Measurements from ENCODE around the gene MRPL45.
"Not testable (repeated sequence)": the region's sequence is repeated elsewhere in the genome, so short reads cannot be mapped to it uniquely, and the experiment has no call there.

MRPL45 gene

DNA sequence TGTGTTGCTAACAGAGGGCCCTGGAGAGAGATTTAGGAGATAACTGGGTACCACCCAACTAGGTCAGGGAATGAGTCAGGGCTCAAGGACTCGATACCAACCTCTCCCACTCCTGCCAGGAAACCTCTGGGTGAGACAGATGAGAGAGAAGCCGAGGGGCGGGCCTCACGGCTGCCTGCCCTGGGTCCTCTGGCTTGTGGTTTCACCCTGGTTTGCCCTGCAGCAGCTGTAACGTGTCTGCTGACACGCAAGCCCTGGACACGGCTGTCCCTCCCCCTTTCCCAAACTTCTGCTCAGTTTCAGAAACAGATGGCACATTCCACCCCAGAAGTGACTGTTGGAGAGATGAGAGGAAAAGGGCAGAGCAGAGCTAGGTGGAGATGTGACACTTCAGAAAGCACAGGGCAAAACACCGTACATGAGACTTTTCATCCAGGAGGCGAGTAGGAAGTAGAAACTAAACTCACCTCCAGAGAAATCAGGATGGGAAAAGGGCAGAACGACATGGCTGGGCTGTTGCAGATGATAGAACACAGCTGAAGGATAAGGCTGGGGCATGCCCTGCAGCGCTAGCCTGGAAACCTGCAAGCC is 10.4 kb upstream of the MRPL45 start:
- H3K9me3 ChIP-seq (ENCODE audit: control insufficient read depth in 5 of 5, low read length in 5 of 5); H3K4me3 ChIP-seq (ENCODE audit: low read depth in 1 of 5, low read length in 5 of 5); H3K27me3 ChIP-seq (ENCODE audit: control insufficient read depth in 5 of 5, insufficient read depth in 4 of 5, low read length in 5 of 5); H3K27ac ChIP-seq (ENCODE audit: low read depth, low read length); H3K36me3 ChIP-seq (ENCODE audit: control insufficient read depth in 5 of 5, insufficient read depth in 5 of 5, low read length in 5 of 5); H3K4me1 ChIP-seq (ENCODE audit: control insufficient read depth in 5 of 5, insufficient read depth in 5 of 5, low read length in 5 of 5); H3K9ac ChIP-seq (ENCODE audit: low read length in 5 of 5): not testable (repeated sequence)

DNA sequence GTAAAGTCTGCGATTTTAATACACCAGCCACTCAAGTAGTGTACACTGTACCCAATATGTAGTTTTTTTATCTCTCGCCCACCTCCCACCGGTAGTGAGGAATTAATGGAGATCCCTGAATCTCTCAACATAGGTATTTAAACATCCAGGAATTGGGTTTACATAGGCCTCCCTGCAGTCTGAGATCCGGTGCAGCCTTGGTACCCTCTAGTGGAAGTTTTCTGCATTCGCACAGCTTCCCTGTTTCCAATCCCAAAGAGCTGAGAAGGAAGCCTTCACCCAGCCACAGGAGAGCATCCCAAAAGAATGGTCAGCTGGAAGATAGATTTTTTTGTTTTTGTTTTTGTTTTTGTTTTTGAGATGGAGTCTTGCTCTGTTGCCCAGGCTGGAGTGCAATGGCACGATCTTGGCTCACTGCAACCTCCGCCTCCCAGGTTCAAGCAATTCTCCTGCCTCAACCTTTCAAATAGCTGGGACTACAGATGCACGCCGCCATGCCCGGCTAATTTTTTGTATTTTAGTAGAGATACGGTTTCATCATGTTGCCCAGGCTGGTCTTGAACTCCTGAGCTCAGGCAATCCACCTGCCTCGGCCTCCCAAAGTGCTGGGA is 8.6 kb upstream of the MRPL45 start:
- H3K4me1 ChIP-seq (ENCODE audit: control insufficient read depth in 5 of 5, insufficient read depth in 5 of 5, low read length in 5 of 5); H3K27ac ChIP-seq (ENCODE audit: low read depth, low read length): not testable (repeated sequence)

GRCh38 chr17:38289760-38290159 is 7.2 kb upstream of the MRPL45 start:
- not testable (repeated sequence) for H3K4me3 ChIP-seq (ENCODE audit: low read depth in 1 of 5, low read length in 5 of 5)

More for the DNA sequence above, 8.6 kb upstream of the MRPL45 start:
- H3K9ac ChIP-seq (ENCODE audit: low read length in 5 of 5); H3K36me3 ChIP-seq (ENCODE audit: control insufficient read depth in 5 of 5, insufficient read depth in 5 of 5, low read length in 5 of 5); H3K27me3 ChIP-seq (ENCODE audit: control insufficient read depth in 5 of 5, insufficient read depth in 4 of 5, low read length in 5 of 5); H3K9me3 ChIP-seq (ENCODE audit: control insufficient read depth in 5 of 5, low read length in 5 of 5); H3K4me3 ChIP-seq (ENCODE audit: low read depth in 1 of 5, low read length in 5 of 5): not testable (repeated sequence)

DNA sequence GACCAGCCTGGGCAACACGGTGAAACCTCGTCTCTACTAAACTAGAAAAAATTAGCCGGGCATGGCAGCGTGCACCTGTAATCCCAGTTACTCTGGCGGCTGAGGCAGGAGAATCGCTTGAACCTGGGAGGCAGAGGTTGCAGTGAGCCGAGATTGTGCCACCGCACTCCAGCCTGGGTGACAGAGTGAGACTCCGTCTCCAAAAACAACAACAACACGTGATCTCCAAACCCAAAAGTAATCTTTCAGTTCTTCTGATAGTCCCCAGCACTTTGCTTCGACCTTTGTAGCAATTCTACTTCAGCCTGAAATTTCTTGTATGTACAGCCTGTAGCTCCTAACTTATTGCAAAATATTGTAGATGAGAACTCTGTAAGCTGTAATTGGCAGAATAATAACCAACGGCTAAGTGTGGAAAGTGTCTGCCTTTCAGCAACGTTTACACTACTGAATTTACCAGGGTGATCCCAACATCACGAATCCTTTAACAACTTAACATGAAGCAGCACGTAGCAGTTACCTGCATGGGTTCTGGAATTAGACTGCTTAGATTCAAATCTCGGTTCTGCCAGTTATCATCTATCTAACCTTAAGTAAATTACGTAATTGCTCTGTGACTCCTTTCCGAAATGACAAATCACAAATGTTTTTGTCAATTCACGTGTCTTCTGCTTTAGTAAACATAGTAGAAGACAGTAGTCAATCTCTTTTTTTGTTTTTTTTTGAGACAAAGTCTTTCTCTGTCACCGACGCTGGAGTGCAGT is 1.2 kb upstream of the MRPL45 start:
- not testable (repeated sequence) for H3K4me1 ChIP-seq (ENCODE audit: control insufficient read depth in 5 of 5, insufficient read depth in 5 of 5, low read length in 5 of 5); H3K9me3 ChIP-seq (ENCODE audit: control insufficient read depth in 5 of 5, low read length in 5 of 5); H3K36me3 ChIP-seq (ENCODE audit: control insufficient read depth in 5 of 5, insufficient read depth in 5 of 5, low read length in 5 of 5); H3K27me3 ChIP-seq (ENCODE audit: control insufficient read depth in 5 of 5, insufficient read depth in 4 of 5, low read length in 5 of 5); H3K4me3 ChIP-seq (ENCODE audit: low read depth in 1 of 5, low read length in 5 of 5); H3K9ac ChIP-seq (ENCODE audit: low read length in 5 of 5)
- peak overlapping the region; percentile 29 for H3K27ac ChIP-seq (ENCODE audit: low read depth, low read length)

More at GRCh38 chr17:38289760-38290159, 7.2 kb upstream of the MRPL45 start:
- H3K9me3 ChIP-seq (ENCODE audit: control insufficient read depth in 5 of 5, low read length in 5 of 5); H3K36me3 ChIP-seq (ENCODE audit: control insufficient read depth in 5 of 5, insufficient read depth in 5 of 5, low read length in 5 of 5); H3K9ac ChIP-seq (ENCODE audit: low read length in 5 of 5); H3K27me3 ChIP-seq (ENCODE audit: control insufficient read depth in 5 of 5, insufficient read depth in 4 of 5, low read length in 5 of 5); H3K4me1 ChIP-seq (ENCODE audit: control insufficient read depth in 5 of 5, insufficient read depth in 5 of 5, low read length in 5 of 5); H3K27ac ChIP-seq (ENCODE audit: low read depth, low read length): not testable (repeated sequence)

DNA sequence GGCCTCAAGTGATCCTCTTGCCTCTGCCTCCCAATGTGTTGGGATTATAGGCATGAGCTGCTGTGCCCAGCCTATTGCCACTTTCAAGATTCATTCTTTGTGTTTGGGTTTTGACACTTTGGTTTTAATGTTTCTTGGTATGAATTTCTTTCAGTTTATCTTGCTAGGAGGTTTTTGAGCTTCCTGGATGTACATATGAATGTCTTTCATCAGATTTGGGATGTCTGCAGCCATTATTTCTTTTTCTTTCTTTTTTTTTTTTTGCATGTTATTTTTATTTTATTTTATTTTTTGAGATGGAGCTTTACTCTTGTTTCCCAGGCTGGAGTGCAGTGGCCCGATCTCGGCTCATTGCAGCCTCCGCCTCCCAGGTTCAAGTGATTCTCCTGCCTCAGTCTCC is 18.5 kb downstream of the MRPL45 start:
- H3K27ac ChIP-seq (ENCODE audit: low read depth, low read length): no peak overlapping the region
- no peaks in the 10 kb centered on the region for H3K4me1 ChIP-seq (ENCODE audit: control insufficient read depth in 5 of 5, insufficient read depth in 5 of 5, low read length in 5 of 5)
- no peak overlapping the region for H3K4me3 ChIP-seq (ENCODE audit: low read depth in 1 of 5, low read length in 5 of 5)
- no peak overlapping the region for H3K9ac ChIP-seq (ENCODE audit: low read length in 5 of 5)
- H3K9me3 ChIP-seq (ENCODE audit: control insufficient read depth in 5 of 5, low read length in 5 of 5): no peaks in the 10 kb centered on the region
- H3K36me3 ChIP-seq (ENCODE audit: control insufficient read depth in 5 of 5, insufficient read depth in 5 of 5, low read length in 5 of 5): peaks cover 3 to 31% (median 18%) of the 10 kb centered on the region in 5 donors
- no peaks in the 10 kb centered on the region for H3K27me3 ChIP-seq (ENCODE audit: control insufficient read depth in 5 of 5, insufficient read depth in 4 of 5, low read length in 5 of 5)

GRCh38 chr17:38317081-38317480 is 20.1 kb downstream of the MRPL45 start:
- Histone ChIP-seq H3K27ac (ENCODE audit: low read depth, low read length) (no peak overlapping the region), H3K4me1 (ENCODE audit: control insufficient read depth in 5 of 5, insufficient read depth in 5 of 5, low read length in 5 of 5) (no peaks in the 10 kb centered on the region), H3K36me3 (ENCODE audit: control insufficient read depth in 5 of 5, insufficient read depth in 5 of 5, low read length in 5 of 5) (peaks cover 3 to 35% (median 21%) of the 10 kb centered on the region in 5 donors), H3K27me3 (ENCODE audit: control insufficient read depth in 5 of 5, insufficient read depth in 4 of 5, low read length in 5 of 5) (no peaks in the 10 kb centered on the region), H3K9ac (ENCODE audit: low read length in 5 of 5) (no peak overlapping the region), H3K4me3 (ENCODE audit: low read depth in 1 of 5, low read length in 5 of 5) (no peak overlapping the region), H3K9me3 (ENCODE audit: control insufficient read depth in 5 of 5, low read length in 5 of 5) (no peaks in the 10 kb centered on the region)

GRCh38 chr17:38320482-38320881 is 23.5 kb downstream of the MRPL45 start:
- no peak overlapping the region for H3K27ac ChIP-seq (ENCODE audit: low read depth, low read length)
- H3K4me1 ChIP-seq (ENCODE audit: control insufficient read depth in 5 of 5, insufficient read depth in 5 of 5, low read length in 5 of 5): peaks cover 0 to 15% (median 12%) of the 10 kb centered on the region in 5 donors
- no peaks in the 10 kb centered on the region for H3K9me3 ChIP-seq (ENCODE audit: control insufficient read depth in 5 of 5, low read length in 5 of 5)
- H3K27me3 ChIP-seq (ENCODE audit: control insufficient read depth in 5 of 5, insufficient read depth in 4 of 5, low read length in 5 of 5): no peaks in the 10 kb centered on the region
- no peak overlapping the region for H3K4me3 ChIP-seq (ENCODE audit: low read depth in 1 of 5, low read length in 5 of 5)
- H3K36me3 ChIP-seq (ENCODE audit: control insufficient read depth in 5 of 5, insufficient read depth in 5 of 5, low read length in 5 of 5): peaks cover 0 to 38% (median 34%) of the 10 kb centered on the region in 5 donors
- H3K9ac ChIP-seq (ENCODE audit: low read length in 5 of 5): no peak overlapping the region

GRCh38 chr17:38322156-38322779 is 25.3 kb downstream of the MRPL45 start:
- Histone ChIP-seq H3K9me3 (ENCODE audit: control insufficient read depth in 5 of 5, low read length in 5 of 5) (no peaks in the 10 kb centered on the region), H3K27me3 (ENCODE audit: control insufficient read depth in 5 of 5, insufficient read depth in 4 of 5, low read length in 5 of 5) (no peaks in the 10 kb centered on the region), H3K9ac (ENCODE audit: low read length in 5 of 5) (no peak overlapping the region), H3K4me1 (ENCODE audit: control insufficient read depth in 5 of 5, insufficient read depth in 5 of 5, low read length in 5 of 5) (peaks cover 2 to 23% (median 17%) of the 10 kb centered on the region in 5 donors), H3K36me3 (ENCODE audit: control insufficient read depth in 5 of 5, insufficient read depth in 5 of 5, low read length in 5 of 5) (peaks cover 0 to 38% (median 31%) of the 10 kb centered on the region in 5 donors), H3K4me3 (ENCODE audit: low read depth in 1 of 5, low read length in 5 of 5) (no peak overlapping the region), H3K27ac (ENCODE audit: low read depth, low read length) (no peak overlapping the region)

- H3K27me3 ChIP-seq (ENCODE audit: control insufficient read depth in 5 of 5, insufficient read depth in 4 of 5, low read length in 5 of 5): no peaks in the 10 kb centered on the region
- H3K9ac ChIP-seq (ENCODE audit: low read length in 5 of 5): no peak overlapping the region
- H3K36me3 ChIP-seq (ENCODE audit: control insufficient read depth in 5 of 5, insufficient read depth in 5 of 5, low read length in 5 of 5): peaks cover 0 to 38% (median 30%) of the 10 kb centered on the region in 5 donors
- H3K4me1 ChIP-seq (ENCODE audit: control insufficient read depth in 5 of 5, insufficient read depth in 5 of 5, low read length in 5 of 5): peaks cover 2 to 26% (median 17%) of the 10 kb centered on the region in 5 donors
- H3K9me3 ChIP-seq (ENCODE audit: control insufficient read depth in 5 of 5, low read length in 5 of 5): no peaks in the 10 kb centered on the region
- H3K4me3 ChIP-seq (ENCODE audit: low read depth in 1 of 5, low read length in 5 of 5): no peak overlapping the region
- no peak overlapping the region for H3K27ac ChIP-seq (ENCODE audit: low read depth, low read length)
These were observed 25.9 kb downstream of the MRPL45 start for GRCh38 chr17:38322897-38323296.
